Cardiac fibroblast (primary cell): ENCODE data around the gene CASP9.
"Not testable (repeated sequence)": the region's sequence is repeated elsewhere in the genome, so short reads cannot be mapped to it uniquely, and the experiment has no call there.

Source experiments
- DNase-seq, 2 donors: peaks; one replicate each; pipeline versions ENCODE4 v3.0.0 to v3.0.0-alpha.2; 2010; ENCODE audit warnings: low read depth in 2 of 2
- H3K4me3 ChIP-seq, 2 donors: replicated peaks in 1 of 2; 1 replicate in 1 of 2; 2 replicates in 1 of 2; pipeline ENCODE4 v1.5.1; 2011; ENCODE audit warnings: low read depth in 2 of 2, low read length in 2 of 2, mild to moderate bottlenecking in 2 of 2, moderate library complexity in 1 of 2
- CTCF ChIP-seq: IDR thresholded peaks from one replicate; pipeline ENCODE4 v1.5.1; 2011; ENCODE audit warnings: low read depth, mild to moderate bottlenecking, low read length, inconsistent platforms

CASP9 gene

GRCh38 chr1:15479654-15480347 lies 44.2 kb downstream of the CASP9 start:
- H3K4me3 ChIP-seq: no peak overlapping the region
- DNase-seq: no peak
- no peak for TF ChIP-seq CTCF

- no peak for DNase-seq
- TF ChIP-seq CTCF: no peak
- no peak overlapping the region for H3K4me3 ChIP-seq
Measured at GRCh38 chr1:15477646-15478212, 46.3 kb downstream of the CASP9 start.

DNA sequence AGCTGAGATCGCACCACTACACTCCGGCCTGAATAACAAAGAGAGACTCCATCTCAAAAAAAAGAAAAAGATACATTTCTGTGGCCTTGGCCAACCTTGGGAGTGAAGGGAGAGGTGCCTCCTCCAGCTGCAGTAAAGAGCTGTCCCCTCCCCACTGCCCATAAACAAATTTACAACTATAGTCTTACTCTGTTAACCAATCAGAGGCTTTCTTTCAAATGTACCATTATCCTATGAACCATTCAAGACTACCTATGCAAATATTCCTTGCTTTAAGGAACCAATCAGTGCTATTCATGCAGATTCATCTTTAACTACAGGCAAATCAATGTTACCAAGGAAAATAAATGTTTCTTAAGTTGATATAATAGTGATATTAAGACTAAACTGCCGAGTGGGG lies 47.1 kb downstream of the CASP9 start:
- TF ChIP-seq CTCF: no peak
- no peak overlapping the region for H3K4me3 ChIP-seq
- no peak for DNase-seq

DNA sequence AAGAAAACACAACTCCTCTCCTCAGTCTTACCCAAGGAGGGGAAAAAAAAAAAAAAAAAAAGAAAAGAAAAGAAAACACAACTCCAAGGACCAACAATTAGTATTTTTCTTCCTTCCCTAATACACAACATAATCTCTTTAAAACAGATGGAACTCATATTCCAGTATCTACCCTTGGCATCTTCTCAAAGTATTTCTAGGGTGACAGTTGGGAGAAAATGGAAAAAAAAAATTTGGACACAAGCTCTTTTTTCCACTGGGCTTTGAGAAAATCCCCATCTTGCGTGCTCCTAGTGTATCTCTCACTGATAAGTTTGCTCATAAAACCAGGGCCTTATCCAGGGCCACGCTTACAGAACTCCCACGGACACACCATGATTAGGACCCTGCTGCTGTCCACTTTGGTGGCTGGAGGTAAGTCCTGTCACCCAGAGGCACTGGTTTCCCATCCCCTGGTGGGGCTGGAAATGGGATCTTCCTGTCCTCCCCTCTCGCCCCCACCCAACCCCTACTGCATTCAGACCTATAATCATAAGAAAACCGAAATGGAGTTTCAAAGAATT lies 48.2 kb downstream of the CASP9 start, which contains the start of gene CELA2B:
CELA2B (plus strand) TSS at position 353 of the 563 bp plus-strand sequence; CDS start at position 375, 22 bp downstream.
- TF ChIP-seq CTCF: no peak
- no peak within 1 kb of the TSS for H3K4me3 ChIP-seq
- peak in 1 of 2 donors; percentile 19 for DNase-seq

DNA sequence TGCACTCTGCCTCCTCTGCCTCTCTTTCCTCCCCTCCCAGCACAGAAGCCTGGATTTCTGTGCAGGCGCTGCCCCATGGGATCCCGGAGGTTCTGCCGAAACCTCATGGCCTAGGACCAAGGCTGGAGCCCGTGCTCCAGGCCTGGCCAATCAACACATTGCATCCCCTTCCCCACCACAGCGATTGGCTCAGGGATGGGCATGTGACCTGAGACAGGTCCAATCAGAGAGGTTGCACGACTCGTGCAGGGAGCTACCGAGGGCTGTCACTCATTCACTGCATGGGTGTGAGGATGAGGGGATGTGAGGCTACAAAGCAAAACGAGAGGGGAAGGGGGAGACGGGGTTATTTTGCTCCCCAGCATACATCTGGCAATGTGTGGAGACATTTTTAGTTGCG lies 51.4 kb downstream of the CASP9 start:
- TF ChIP-seq CTCF: no peak
- H3K4me3 ChIP-seq: no peak overlapping the region
- DNase-seq: no peak

- not testable (repeated sequence) for H3K4me3 ChIP-seq, DNase-seq
Measured at GRCh38 chr1:15471723-15472122, 52.3 kb downstream of the CASP9 start.

- H3K4me3 ChIP-seq, DNase-seq: not testable (repeated sequence)
Measured at GRCh38 chr1:15471067-15471466, 52.9 kb downstream of the CASP9 start.

DNA sequence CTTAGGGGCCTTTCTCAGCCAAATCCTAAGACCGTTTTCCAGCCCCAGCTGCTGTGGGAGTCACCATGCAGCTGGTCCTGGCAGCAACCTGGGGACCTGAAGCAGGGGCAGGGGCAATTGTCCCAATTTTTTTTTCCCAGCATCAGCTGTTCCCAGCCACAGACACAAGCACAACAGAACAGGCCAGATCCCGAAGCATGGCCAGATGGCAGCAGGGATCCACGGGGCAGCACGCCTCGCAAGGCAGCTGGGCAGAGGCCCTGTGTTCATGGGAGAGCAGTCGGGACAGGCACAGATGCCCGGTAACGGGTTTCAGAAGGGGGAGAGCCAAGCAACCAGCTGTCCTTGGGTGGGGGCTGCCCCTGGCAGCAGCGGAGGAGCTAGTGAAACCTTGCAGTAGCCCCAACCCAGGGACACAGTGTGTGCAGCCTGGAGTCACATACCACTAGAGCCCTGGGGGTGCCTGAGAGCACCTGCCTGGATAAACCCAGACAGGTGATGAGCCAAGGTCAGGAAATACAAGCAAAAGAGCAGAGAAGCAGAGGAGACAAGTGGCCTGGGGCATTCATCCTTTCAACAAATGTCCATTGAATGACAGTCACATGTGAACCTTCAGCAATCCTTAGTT lies 54.1 kb downstream of the CASP9 start:
- DNase-seq, H3K4me3 ChIP-seq: not testable (repeated sequence)
